H1 (cell line): ENCODE data around the gene NELL2. TPM values are rescaled to one million over a fixed set of nuclear protein-coding genes. Genes with fewer than 3 reads are reported as not detected.

Experiments
- CHD7 ChIP-seq: fragments of 300-600 bp; sonication (generic); IDR thresholded peaks from 2 replicates; pipeline ENCODE4 v1.7.1; 2012; ENCODE audit warnings: low read length, moderate library complexity, mild to moderate bottlenecking, inconsistent platforms; ENCODE audit not compliant: insufficient replicate concordance
- NRF1 ChIP-seq: IDR thresholded peaks from 2 replicates; pipeline ENCODE4 v1.6.1; 2011; ENCODE audit warnings: mild to moderate bottlenecking, low read depth, low read length, improper control_type of control experiment
- TEAD4 ChIP-seq: IDR thresholded peaks from 2 replicates; pipeline ENCODE4 v1.6.1; 2012; ENCODE audit warnings: low read depth, low read length, inconsistent platforms, mixed read lengths
- polyA plus RNA-seq, 7 experiments: library from polyadenylated mRNA; depleted of rRNA in 3 of 7; stranded (reverse) in 5 of 7; unstranded in 2 of 7; fragments of >200 nt in 5 of 7; fragments of 200-250 nt in 2 of 7; gene quantifications; 1 replicate in 5 of 7; 2 replicates in 1 of 7; 4 replicates in 1 of 7; pipeline versions ENCODE4 v1.2.1 to v1.2.3, GENCODE V29; 2011 to 2013; ENCODE audit warnings: missing spikeins in 2 of 7, mixed read lengths in 2 of 7
- total RNA-seq: library from RNA; stranded (reverse); fragmentation: NEBNext Ultra II Directional; extraction: Animal tissue kit (Norgen Biotek cat#: 25700); gene quantifications from 2 replicates; pipeline ENCODE4 v1.2.1, GENCODE V29; 2021

Gene NELL2
- total and polyA plus RNA-seq, 2 of the 8 experiments (the other 6 are each of a cell fraction or from before 2014, with no cell fraction given), result 54.2 to 56.8 TPM

GRCh38 chr12:44511289-44511688, 364.8 kb downstream of the NELL2 start (continued):
- TF ChIP-seq CHD7 (no peak), NRF1 (no peak), TEAD4 (no peak)
